ENCODE data around the gene ADGRG4. TPM values are rescaled to one million over a fixed set of nuclear protein-coding genes. Genes with fewer than 3 reads are reported as not detected.

Gene ADGRG4
- total RNA-seq, 1 donor from 2014 or later = not detected

DNA sequence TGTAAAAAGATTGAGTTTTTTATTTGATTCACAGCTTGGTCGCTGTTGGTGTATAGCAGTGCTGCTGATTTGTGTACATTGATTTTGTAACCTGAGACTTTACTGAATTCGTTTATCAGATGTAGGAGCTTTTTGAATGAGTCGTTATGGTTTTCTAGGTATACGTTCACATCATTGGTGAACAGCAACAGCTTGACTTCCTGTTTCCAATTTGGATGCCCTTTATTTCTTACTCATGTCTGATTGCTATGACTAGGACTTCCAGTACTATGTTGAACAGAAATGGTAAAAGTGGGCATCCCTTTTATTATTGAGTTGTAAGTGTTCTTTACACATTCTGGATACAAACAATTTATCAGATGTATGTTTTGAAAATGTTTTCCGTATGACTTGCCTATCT, 76.0 kb downstream of the ADGRG4 start:
- no peak for DNase-seq (ENCODE audit: low spot score)
- no peak overlapping the region for H3K4me3 Mint-ChIP-seq (ENCODE audit: unreplicated experiment)
- TF ChIP-seq, protein P1, sequence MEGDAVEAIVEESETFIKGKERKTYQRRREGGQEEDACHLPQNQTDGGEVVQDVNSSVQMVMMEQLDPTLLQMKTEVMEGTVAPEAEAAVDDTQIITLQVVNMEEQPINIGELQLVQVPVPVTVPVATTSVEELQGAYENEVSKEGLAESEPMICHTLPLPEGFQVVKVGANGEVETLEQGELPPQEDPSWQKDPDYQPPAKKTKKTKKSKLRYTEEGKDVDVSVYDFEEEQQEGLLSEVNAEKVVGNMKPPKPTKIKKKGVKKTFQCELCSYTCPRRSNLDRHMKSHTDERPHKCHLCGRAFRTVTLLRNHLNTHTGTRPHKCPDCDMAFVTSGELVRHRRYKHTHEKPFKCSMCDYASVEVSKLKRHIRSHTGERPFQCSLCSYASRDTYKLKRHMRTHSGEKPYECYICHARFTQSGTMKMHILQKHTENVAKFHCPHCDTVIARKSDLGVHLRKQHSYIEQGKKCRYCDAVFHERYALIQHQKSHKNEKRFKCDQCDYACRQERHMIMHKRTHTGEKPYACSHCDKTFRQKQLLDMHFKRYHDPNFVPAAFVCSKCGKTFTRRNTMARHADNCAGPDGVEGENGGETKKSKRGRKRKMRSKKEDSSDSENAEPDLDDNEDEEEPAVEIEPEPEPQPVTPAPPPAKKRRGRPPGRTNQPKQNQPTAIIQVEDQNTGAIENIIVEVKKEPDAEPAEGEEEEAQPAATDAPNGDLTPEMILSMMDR (IDR thresholded peaks at IDR 0.05; ENCODE audit: unreplicated experiment) = no peak
- H3K27ac Mint-ChIP-seq (ENCODE audit: unreplicated experiment) = no peak overlapping the region
- H3K36me3 Mint-ChIP-seq (ENCODE audit: low read depth, unreplicated experiment) = no peaks in the 10 kb centered on the region
- no peaks in the 10 kb centered on the region for H3K9me3 Mint-ChIP-seq (ENCODE audit: unreplicated experiment)
- no peaks in the 10 kb centered on the region for H3K27me3 Mint-ChIP-seq (ENCODE audit: unreplicated experiment)
- H3K4me1 Mint-ChIP-seq (ENCODE audit: unreplicated experiment) = no peaks in the 10 kb centered on the region

DNA sequence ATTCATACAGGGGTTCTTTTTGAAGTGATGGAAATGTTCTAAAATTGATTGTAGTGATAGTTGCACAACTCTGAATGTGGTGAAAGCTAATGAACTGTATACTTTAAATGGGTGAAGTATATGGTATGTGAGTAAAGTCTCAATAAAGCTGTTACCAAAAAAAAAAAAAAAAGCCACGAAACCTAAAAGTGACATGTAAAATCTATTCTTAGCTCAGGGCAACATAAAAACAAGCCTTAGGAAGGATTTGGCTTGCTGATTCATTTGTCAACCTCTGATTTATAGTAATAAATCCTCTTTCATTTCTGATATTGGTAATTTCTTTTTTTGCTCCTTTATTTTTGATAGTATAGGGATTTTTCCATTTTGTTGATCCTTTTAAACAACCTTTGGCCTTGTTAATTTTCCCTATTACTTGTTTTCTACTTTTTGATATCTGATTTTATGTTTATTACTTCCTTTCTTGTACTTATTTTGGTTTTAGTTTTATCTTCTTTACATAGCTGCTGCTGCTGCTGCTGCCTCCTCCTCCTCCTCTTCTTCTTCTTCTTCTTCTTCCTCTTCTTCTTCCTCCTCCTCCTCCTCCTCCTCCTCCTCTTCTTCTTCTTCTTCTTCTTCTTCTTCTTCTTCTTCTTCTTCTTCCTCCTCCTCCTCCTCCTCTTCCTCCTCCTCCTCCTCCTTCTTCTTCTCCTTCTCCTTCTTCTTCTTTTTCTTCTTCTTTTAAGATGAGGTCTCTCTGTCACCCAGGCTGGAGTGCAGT, 79.4 kb downstream of the ADGRG4 start:
- no peak overlapping the region for H3K4me3 Mint-ChIP-seq (ENCODE audit: unreplicated experiment)
- no peaks in the 10 kb centered on the region for H3K9me3 Mint-ChIP-seq (ENCODE audit: unreplicated experiment)
- H3K4me1 Mint-ChIP-seq (ENCODE audit: unreplicated experiment) = no peaks in the 10 kb centered on the region
- H3K36me3 Mint-ChIP-seq (ENCODE audit: low read depth, unreplicated experiment) = no peaks in the 10 kb centered on the region
- TF ChIP-seq, protein P1 (IDR thresholded peaks at IDR 0.05; ENCODE audit: unreplicated experiment) = no peak
- peaks cover 3% of the 10 kb centered on the region for H3K27me3 Mint-ChIP-seq (ENCODE audit: unreplicated experiment)
- no peak for DNase-seq (ENCODE audit: low spot score)
- H3K27ac Mint-ChIP-seq (ENCODE audit: unreplicated experiment) = no peak overlapping the region

DNA sequence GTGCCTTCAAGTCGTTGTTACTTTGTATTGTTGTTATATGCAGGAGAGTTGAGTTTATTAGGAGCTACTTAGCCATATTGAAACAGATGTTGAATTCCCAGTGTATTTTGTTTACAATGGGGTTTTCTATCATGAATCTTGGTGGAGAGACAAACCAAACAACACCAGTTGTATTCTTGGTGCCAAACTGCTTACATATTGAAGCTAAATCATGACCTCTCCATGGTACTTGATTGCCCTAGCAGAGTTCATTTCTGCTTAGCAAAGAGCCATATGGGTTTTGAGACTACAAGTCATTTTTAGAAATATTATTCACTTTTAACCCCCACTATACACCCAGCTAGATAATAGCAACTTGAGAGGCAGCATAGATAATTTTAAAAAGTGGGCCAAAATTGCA, 85.4 kb downstream of the ADGRG4 start:
- Mint-ChIP-seq H3K4me3 (ENCODE audit: unreplicated experiment) (no peak overlapping the region), H3K27ac (ENCODE audit: unreplicated experiment) (no peak overlapping the region), H3K4me1 (ENCODE audit: unreplicated experiment) (no peaks in the 10 kb centered on the region), H3K9me3 (ENCODE audit: unreplicated experiment) (no peaks in the 10 kb centered on the region), H3K36me3 (ENCODE audit: low read depth, unreplicated experiment) (no peaks in the 10 kb centered on the region), H3K27me3 (ENCODE audit: unreplicated experiment) (peaks cover 3% of the 10 kb centered on the region)
- TF ChIP-seq, protein P1 (IDR thresholded peaks at IDR 0.05; ENCODE audit: unreplicated experiment) = no peak
- no peak for DNase-seq (ENCODE audit: low spot score)

DNA sequence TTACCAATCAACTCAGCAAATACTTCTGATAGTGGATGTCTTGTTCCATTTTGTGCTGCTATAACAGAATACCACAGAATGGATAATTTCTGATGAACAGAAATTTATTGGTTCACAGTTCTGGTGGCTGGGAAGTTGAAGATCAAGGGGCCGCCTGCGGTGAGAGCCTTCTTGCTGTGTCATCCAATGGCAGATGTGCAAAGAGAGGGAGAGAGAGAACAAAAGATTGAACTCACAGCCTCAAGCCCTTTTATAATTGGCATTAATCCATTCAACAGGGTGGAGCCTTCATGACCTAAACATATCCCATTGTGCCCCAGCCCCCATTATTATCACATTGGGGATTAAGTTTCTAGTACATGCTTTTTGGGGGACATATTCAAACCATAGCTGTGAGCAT, 86.1 kb downstream of the ADGRG4 start:
- no peak overlapping the region for H3K4me3 Mint-ChIP-seq (ENCODE audit: unreplicated experiment)
- no peaks in the 10 kb centered on the region for H3K36me3 Mint-ChIP-seq (ENCODE audit: low read depth, unreplicated experiment)
- TF ChIP-seq, protein P1 (IDR thresholded peaks at IDR 0.05; ENCODE audit: unreplicated experiment) = no peak
- no peaks in the 10 kb centered on the region for H3K9me3 Mint-ChIP-seq (ENCODE audit: unreplicated experiment)
- H3K27me3 Mint-ChIP-seq (ENCODE audit: unreplicated experiment) = peaks cover 3% of the 10 kb centered on the region
- H3K27ac Mint-ChIP-seq (ENCODE audit: unreplicated experiment) = no peak overlapping the region
- DNase-seq (ENCODE audit: low spot score) = no peak
- no peaks in the 10 kb centered on the region for H3K4me1 Mint-ChIP-seq (ENCODE audit: unreplicated experiment)

DNA sequence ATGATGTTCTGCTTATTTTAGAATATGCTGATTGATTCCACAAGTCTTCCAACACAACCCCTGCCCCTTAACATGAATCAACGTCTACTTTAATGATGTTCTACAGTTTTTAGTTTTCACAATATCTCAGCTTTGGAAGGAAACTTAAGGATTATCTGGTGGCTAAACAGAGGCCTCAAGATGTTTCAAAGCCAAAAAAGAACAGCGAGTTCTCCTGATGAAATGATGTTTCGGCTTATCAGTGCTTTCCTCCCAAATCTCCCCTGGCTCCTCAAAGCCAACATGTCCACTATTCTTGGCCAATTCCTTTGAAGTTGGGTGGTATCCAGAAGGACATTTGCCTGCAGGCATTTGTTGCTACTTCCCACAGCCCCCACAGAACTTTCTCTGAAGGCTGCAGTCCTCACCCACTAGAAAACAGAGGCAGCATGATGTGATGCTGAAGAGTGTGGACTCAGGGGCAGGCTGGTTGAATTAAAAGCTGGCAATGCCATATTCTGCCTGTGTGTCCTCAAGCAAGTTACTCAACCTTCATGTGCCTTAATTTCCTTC, 87.3 kb downstream of the ADGRG4 start:
- no peaks in the 10 kb centered on the region for H3K9me3 Mint-ChIP-seq (ENCODE audit: unreplicated experiment)
- TF ChIP-seq, protein P1 (IDR thresholded peaks at IDR 0.05; ENCODE audit: unreplicated experiment) = no peak
- no peaks in the 10 kb centered on the region for H3K4me1 Mint-ChIP-seq (ENCODE audit: unreplicated experiment)
- H3K36me3 Mint-ChIP-seq (ENCODE audit: low read depth, unreplicated experiment) = no peaks in the 10 kb centered on the region
- H3K4me3 Mint-ChIP-seq (ENCODE audit: unreplicated experiment) = no peak overlapping the region
- DNase-seq (ENCODE audit: low spot score) = no peak
- no peak overlapping the region for H3K27ac Mint-ChIP-seq (ENCODE audit: unreplicated experiment)
- peaks cover 3% of the 10 kb centered on the region for H3K27me3 Mint-ChIP-seq (ENCODE audit: unreplicated experiment)
